Measurements from ENCODE around the gene FBLN5.
"Not testable (repeated sequence)": the region's sequence is repeated elsewhere in the genome, so short reads cannot be mapped to it uniquely, and the experiment has no call there.

FBLN5 gene

GRCh38 chr14:91861091-91861490, 86.4 kb downstream of the FBLN5 start:
- no peaks in the 10 kb centered on the region for H3K36me3 ChIP-seq (ENCODE audit: control insufficient read depth, insufficient read depth, low read length)
- H3K9ac ChIP-seq (ENCODE audit: low read length) = no peak overlapping the region
- no peak overlapping the region for H3K4me3 ChIP-seq (ENCODE audit: low read length)
- peaks cover 9% of the 10 kb centered on the region for H3K4me1 ChIP-seq (ENCODE audit: control insufficient read depth, insufficient read depth, low read length)
- H3K27me3 ChIP-seq (ENCODE audit: control insufficient read depth, insufficient read depth, low read length) = no peaks in the 10 kb centered on the region
- H3K9me3 ChIP-seq (ENCODE audit: control insufficient read depth, low read length) = no peaks in the 10 kb centered on the region

- no peak overlapping the region for H3K4me3 ChIP-seq (ENCODE audit: low read length)
- H3K27me3 ChIP-seq (ENCODE audit: control insufficient read depth, insufficient read depth, low read length) = no peaks in the 10 kb centered on the region
- no peak overlapping the region for H3K9ac ChIP-seq (ENCODE audit: low read length)
- peaks cover 9% of the 10 kb centered on the region for H3K4me1 ChIP-seq (ENCODE audit: control insufficient read depth, insufficient read depth, low read length)
- H3K36me3 ChIP-seq (ENCODE audit: control insufficient read depth, insufficient read depth, low read length) = no peaks in the 10 kb centered on the region
- H3K9me3 ChIP-seq (ENCODE audit: control insufficient read depth, low read length) = no peaks in the 10 kb centered on the region
Measured at GRCh38 chr14:91860238-91860637, 87.3 kb downstream of the FBLN5 start.

GRCh38 chr14:91858536-91859275, 88.8 kb downstream of the FBLN5 start:
- Histone ChIP-seq H3K4me1 (ENCODE audit: control insufficient read depth, insufficient read depth, low read length) (peaks cover 9% of the 10 kb centered on the region), H3K4me3 (ENCODE audit: low read length) (no peak overlapping the region), H3K36me3 (ENCODE audit: control insufficient read depth, insufficient read depth, low read length) (no peaks in the 10 kb centered on the region), H3K27me3 (ENCODE audit: control insufficient read depth, insufficient read depth, low read length) (no peaks in the 10 kb centered on the region), H3K9me3 (ENCODE audit: control insufficient read depth, low read length) (no peaks in the 10 kb centered on the region), H3K9ac (ENCODE audit: low read length) (no peak overlapping the region)

GRCh38 chr14:91857614-91858013, 89.9 kb downstream of the FBLN5 start:
- H3K9ac ChIP-seq (ENCODE audit: low read length) = no peak overlapping the region
- H3K27me3 ChIP-seq (ENCODE audit: control insufficient read depth, insufficient read depth, low read length) = no peaks in the 10 kb centered on the region
- peaks cover 9% of the 10 kb centered on the region for H3K4me1 ChIP-seq (ENCODE audit: control insufficient read depth, insufficient read depth, low read length)
- H3K4me3 ChIP-seq (ENCODE audit: low read length) = no peak overlapping the region
- no peaks in the 10 kb centered on the region for H3K9me3 ChIP-seq (ENCODE audit: control insufficient read depth, low read length)
- H3K36me3 ChIP-seq (ENCODE audit: control insufficient read depth, insufficient read depth, low read length) = no peaks in the 10 kb centered on the region

GRCh38 chr14:91854327-91854934, 93.1 kb downstream of the FBLN5 start:
- Histone ChIP-seq H3K4me3 (ENCODE audit: low read length) (no peak overlapping the region), H3K9ac (ENCODE audit: low read length) (no peak overlapping the region), H3K36me3 (ENCODE audit: control insufficient read depth, insufficient read depth, low read length) (no peaks in the 10 kb centered on the region), H3K9me3 (ENCODE audit: control insufficient read depth, low read length) (no peaks in the 10 kb centered on the region), H3K4me1 (ENCODE audit: control insufficient read depth, insufficient read depth, low read length) (peaks cover 9% of the 10 kb centered on the region), H3K27me3 (ENCODE audit: control insufficient read depth, insufficient read depth, low read length) (no peaks in the 10 kb centered on the region)

- Histone ChIP-seq H3K4me3 (ENCODE audit: low read length) (no peak overlapping the region), H3K9ac (ENCODE audit: low read length) (no peak overlapping the region), H3K9me3 (ENCODE audit: control insufficient read depth, low read length) (no peaks in the 10 kb centered on the region), H3K27me3 (ENCODE audit: control insufficient read depth, insufficient read depth, low read length) (no peaks in the 10 kb centered on the region), H3K36me3 (ENCODE audit: control insufficient read depth, insufficient read depth, low read length) (no peaks in the 10 kb centered on the region), H3K4me1 (ENCODE audit: control insufficient read depth, insufficient read depth, low read length) (no peaks in the 10 kb centered on the region)
Measured at GRCh38 chr14:91851563-91851962, 95.9 kb downstream of the FBLN5 start.

- Histone ChIP-seq H3K9ac (ENCODE audit: low read length) (no peak overlapping the region), H3K9me3 (ENCODE audit: control insufficient read depth, low read length) (no peaks in the 10 kb centered on the region), H3K4me3 (ENCODE audit: low read length) (no peak overlapping the region), H3K27me3 (ENCODE audit: control insufficient read depth, insufficient read depth, low read length) (no peaks in the 10 kb centered on the region), H3K4me1 (ENCODE audit: control insufficient read depth, insufficient read depth, low read length) (no peaks in the 10 kb centered on the region), H3K36me3 (ENCODE audit: control insufficient read depth, insufficient read depth, low read length) (no peaks in the 10 kb centered on the region)
Measured at GRCh38 chr14:91848504-91849001, 98.9 kb downstream of the FBLN5 start.

GRCh38 chr14:91847693-91848092, 99.8 kb downstream of the FBLN5 start:
- Histone ChIP-seq H3K9ac (ENCODE audit: low read length) (no peak overlapping the region), H3K4me1 (ENCODE audit: control insufficient read depth, insufficient read depth, low read length) (no peaks in the 10 kb centered on the region)

GRCh38 chr14:91845652-91846051, 101.8 kb downstream of the FBLN5 start:
- H3K4me1 ChIP-seq (ENCODE audit: control insufficient read depth, insufficient read depth, low read length) = no peaks in the 10 kb centered on the region
- H3K36me3 ChIP-seq (ENCODE audit: control insufficient read depth, insufficient read depth, low read length) = no peaks in the 10 kb centered on the region
- H3K27me3 ChIP-seq (ENCODE audit: control insufficient read depth, insufficient read depth, low read length) = no peaks in the 10 kb centered on the region
- H3K9ac ChIP-seq (ENCODE audit: low read length) = no peak overlapping the region
- no peaks in the 10 kb centered on the region for H3K9me3 ChIP-seq (ENCODE audit: control insufficient read depth, low read length)
- H3K4me3 ChIP-seq (ENCODE audit: low read length) = no peak overlapping the region

More at GRCh38 chr14:91847693-91848092, 99.8 kb downstream of the FBLN5 start:
- no peaks in the 10 kb centered on the region for H3K9me3 ChIP-seq (ENCODE audit: control insufficient read depth, low read length)
- no peak overlapping the region for H3K4me3 ChIP-seq (ENCODE audit: low read length)
- no peaks in the 10 kb centered on the region for H3K36me3 ChIP-seq (ENCODE audit: control insufficient read depth, insufficient read depth, low read length)
- no peaks in the 10 kb centered on the region for H3K27me3 ChIP-seq (ENCODE audit: control insufficient read depth, insufficient read depth, low read length)

GRCh38 chr14:91845056-91845455, 102.4 kb downstream of the FBLN5 start:
- H3K9me3 ChIP-seq (ENCODE audit: control insufficient read depth, low read length); H3K36me3 ChIP-seq (ENCODE audit: control insufficient read depth, insufficient read depth, low read length); H3K4me1 ChIP-seq (ENCODE audit: control insufficient read depth, insufficient read depth, low read length); H3K4me3 ChIP-seq (ENCODE audit: low read length); H3K27me3 ChIP-seq (ENCODE audit: control insufficient read depth, insufficient read depth, low read length); H3K9ac ChIP-seq (ENCODE audit: low read length): not testable (repeated sequence)

- Histone ChIP-seq H3K9me3 (ENCODE audit: control insufficient read depth, low read length) (no peaks in the 10 kb centered on the region), H3K4me3 (ENCODE audit: low read length) (no peak overlapping the region), H3K27me3 (ENCODE audit: control insufficient read depth, insufficient read depth, low read length) (no peaks in the 10 kb centered on the region), H3K36me3 (ENCODE audit: control insufficient read depth, insufficient read depth, low read length) (no peaks in the 10 kb centered on the region), H3K4me1 (ENCODE audit: control insufficient read depth, insufficient read depth, low read length) (no peaks in the 10 kb centered on the region), H3K9ac (ENCODE audit: low read length) (no peak overlapping the region)
Measured at GRCh38 chr14:91844029-91844428, 103.5 kb downstream of the FBLN5 start.

- no peaks in the 10 kb centered on the region for H3K36me3 ChIP-seq (ENCODE audit: control insufficient read depth, insufficient read depth, low read length)
- H3K9ac ChIP-seq (ENCODE audit: low read length) = no peak overlapping the region
- H3K27me3 ChIP-seq (ENCODE audit: control insufficient read depth, insufficient read depth, low read length) = no peaks in the 10 kb centered on the region
- peaks cover 1% of the 10 kb centered on the region for H3K4me1 ChIP-seq (ENCODE audit: control insufficient read depth, insufficient read depth, low read length)
- no peaks in the 10 kb centered on the region for H3K9me3 ChIP-seq (ENCODE audit: control insufficient read depth, low read length)
- H3K4me3 ChIP-seq (ENCODE audit: low read length) = no peak overlapping the region
Measured at GRCh38 chr14:91843437-91843836, 104.1 kb downstream of the FBLN5 start.

Data from mucosa of stomach (tissue), 1 donor.